Neutrophil (primary cell): ENCODE data around the gene SDR39U1.

Source experiments
- H3K27ac ChIP-seq: fragments of 200-600 bp; sonication (generic); 2 replicates; pipeline ENCODE4 v1.5.1; 2016; ENCODE audit warnings: mild to moderate bottlenecking, moderate library complexity
- H3K27me3 ChIP-seq: fragments of 200-600 bp; sonication (generic); 2 replicates; pipeline ENCODE4 v1.6.0; 2016; ENCODE audit warnings: mild to moderate bottlenecking
- H3K36me3 ChIP-seq: fragments of 200-600 bp; sonication (generic); 2 replicates; pipeline ENCODE4 v1.5.1; 2017
- H3K4me1 ChIP-seq, 2 experiments: fragments of 200-600 bp in 1 of 2; sonication (generic) in 1 of 2; 1 replicate in 1 of 2; 2 replicates in 1 of 2; pipeline versions ENCODE4 v1.5.1 to v1.6.1; 2013 to 2016; ENCODE audit warnings: low read depth in 1 of 2, low read length in 1 of 2, mild to moderate bottlenecking in 1 of 2, moderate library complexity in 1 of 2; ENCODE audit not compliant: control insufficient read depth in 1 of 2, insufficient read depth in 1 of 2
- H3K4me3 ChIP-seq, 2 experiments: fragments of 200-600 bp in 1 of 2; sonication (generic) in 1 of 2; 1 replicate in 1 of 2; 2 replicates in 1 of 2; pipeline ENCODE4 v1.5.1; 2013 to 2016; ENCODE audit warnings: low read depth in 1 of 2, low read length in 1 of 2, mild to moderate bottlenecking in 1 of 2, moderate library complexity in 1 of 2
- H3K9me3 ChIP-seq: fragments of 200-600 bp; sonication (generic); 2 replicates; pipeline ENCODE4 v1.5.1; 2016
- CTCF ChIP-seq: fragments of 200-600 bp; sonication (generic); IDR thresholded peaks from 2 replicates; pipeline ENCODE4 v1.5.1; 2016; ENCODE audit warnings: antibody characterized with exemption

Gene SDR39U1

GRCh38 chr14:24409956-24410355 lies 32.6 kb downstream of the SDR39U1 start:
- H3K36me3 ChIP-seq = no peaks in the 10 kb centered on the region
- H3K27me3 ChIP-seq = no peaks in the 10 kb centered on the region
- H3K4me1 ChIP-seq = no peaks in the 10 kb centered on the region
- H3K27ac ChIP-seq = no peak overlapping the region
- TF ChIP-seq CTCF = no peak
- H3K9me3 ChIP-seq = no peaks in the 10 kb centered on the region
- no peak overlapping the region for H3K4me3 ChIP-seq

GRCh38 chr14:24409192-24409591 lies 33.4 kb downstream of the SDR39U1 start:
- Histone ChIP-seq H3K36me3 (no peaks in the 10 kb centered on the region), H3K9me3 (no peaks in the 10 kb centered on the region), H3K4me3 (no peak overlapping the region), H3K27ac (no peak overlapping the region), H3K4me1 (no peaks in the 10 kb centered on the region), H3K27me3 (no peaks in the 10 kb centered on the region)
- no peak for TF ChIP-seq CTCF

GRCh38 chr14:24408764-24409163 lies 33.8 kb downstream of the SDR39U1 start:
- TF ChIP-seq CTCF = no peak
- Histone ChIP-seq H3K36me3 (no peaks in the 10 kb centered on the region), H3K9me3 (no peaks in the 10 kb centered on the region), H3K27ac (no peak overlapping the region), H3K27me3 (no peaks in the 10 kb centered on the region), H3K4me1 (no peaks in the 10 kb centered on the region), H3K4me3 (no peak overlapping the region)

- no peak overlapping the region for H3K4me3 ChIP-seq
- no peaks in the 10 kb centered on the region for H3K27me3 ChIP-seq
- H3K27ac ChIP-seq = no peak overlapping the region
- H3K36me3 ChIP-seq = no peaks in the 10 kb centered on the region
- no peaks in the 10 kb centered on the region for H3K4me1 ChIP-seq
- TF ChIP-seq CTCF = no peak
- H3K9me3 ChIP-seq = no peaks in the 10 kb centered on the region
Observed at GRCh38 chr14:24407608-24408325, 34.8 kb downstream of the SDR39U1 start.

- Histone ChIP-seq H3K4me3 (no peak overlapping the region), H3K4me1 (no peaks in the 10 kb centered on the region), H3K27me3 (no peaks in the 10 kb centered on the region), H3K9me3 (no peaks in the 10 kb centered on the region), H3K27ac (no peak overlapping the region), H3K36me3 (no peaks in the 10 kb centered on the region)
- no peak for TF ChIP-seq CTCF
Observed at GRCh38 chr14:24406416-24406815, 36.2 kb downstream of the SDR39U1 start.

- Histone ChIP-seq H3K4me1 (no peaks in the 10 kb centered on the region), H3K27ac (no peak overlapping the region), H3K36me3 (no peaks in the 10 kb centered on the region), H3K9me3 (no peaks in the 10 kb centered on the region), H3K4me3 (no peak overlapping the region), H3K27me3 (peaks cover 2% of the 10 kb centered on the region)
- TF ChIP-seq CTCF = no peak
Observed at GRCh38 chr14:24404814-24405213, 37.8 kb downstream of the SDR39U1 start.
